Lung microvascular endothelial cell (primary cell): ENCODE measurements around the gene SLC35D3. TPM values are rescaled to one million over a fixed set of nuclear protein-coding genes. Genes with fewer than 3 reads are reported as not detected.
"Not testable (repeated sequence)": the region's sequence is repeated elsewhere in the genome, so short reads cannot be mapped to it uniquely, and the experiment has no call there.

Experiments used
- DNase-seq, 2 donors: peaks; one replicate each; pipeline versions ENCODE4 v3.0.0 to v3.0.0-alpha.2; 2010; ENCODE audit warnings: low read depth in 2 of 2
- total RNA-seq: library from RNA; depleted of rRNA; stranded (reverse); fragments of >200 nt; gene quantifications from 2 replicates; pipeline ENCODE4 v1.2.1, GENCODE V29; 2014

The SLC35D3 gene
- not detected in 2 replicates for total RNA-seq

DNA sequence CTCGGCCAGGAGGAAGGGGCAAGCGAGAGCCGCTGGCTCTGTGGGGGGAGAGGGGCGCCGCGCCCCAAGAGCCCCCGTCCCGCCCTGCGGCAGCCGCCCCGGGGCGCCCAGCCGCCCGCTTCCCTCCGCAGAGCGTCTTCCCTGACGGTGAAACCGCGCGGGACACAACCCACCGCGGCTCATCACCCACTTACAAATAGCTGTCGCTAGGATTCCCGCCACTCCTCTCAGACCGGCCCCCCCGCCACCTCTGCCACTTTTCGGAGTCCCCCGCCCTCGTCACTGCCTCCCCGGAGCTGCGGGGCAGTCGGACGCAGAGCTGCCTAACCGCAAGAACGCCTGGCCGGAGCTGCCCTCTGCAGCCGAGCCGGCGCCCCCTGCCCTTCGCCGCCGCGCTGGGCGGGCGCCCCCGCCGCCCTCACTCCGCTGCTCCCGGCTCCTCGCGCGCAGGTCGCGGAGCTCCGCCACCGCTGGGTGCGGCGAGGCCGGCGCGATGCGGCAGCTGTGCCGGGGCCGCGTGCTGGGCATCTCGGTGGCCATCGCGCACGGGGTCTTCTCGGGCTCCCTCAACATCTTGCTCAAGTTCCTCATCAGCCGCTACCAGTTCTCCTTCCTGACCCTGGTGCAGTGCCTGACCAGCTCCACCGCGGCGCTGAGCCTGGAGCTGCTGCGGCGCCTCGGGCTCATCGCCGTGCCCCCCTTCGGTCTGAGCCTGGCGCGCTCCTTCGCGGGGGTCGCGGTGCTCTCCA is at the start of gene SLC35D3:
Gene SLC35D3 (plus strand): TSS at position 366 of the 749 bp plus-strand sequence. CDS start 128 bp downstream, at position 494.
- DNase-seq, result peak; percentile 27 to 28

- DNase-seq, result peak; percentile 7 to 31
These were observed 48.4 kb upstream of the SLC35D3 start for GRCh38 chr6:136873748-136874147.

GRCh38 chr6:136876469-136876868 is 45.6 kb upstream of the SLC35D3 start:
- not testable (repeated sequence) for DNase-seq

DNA sequence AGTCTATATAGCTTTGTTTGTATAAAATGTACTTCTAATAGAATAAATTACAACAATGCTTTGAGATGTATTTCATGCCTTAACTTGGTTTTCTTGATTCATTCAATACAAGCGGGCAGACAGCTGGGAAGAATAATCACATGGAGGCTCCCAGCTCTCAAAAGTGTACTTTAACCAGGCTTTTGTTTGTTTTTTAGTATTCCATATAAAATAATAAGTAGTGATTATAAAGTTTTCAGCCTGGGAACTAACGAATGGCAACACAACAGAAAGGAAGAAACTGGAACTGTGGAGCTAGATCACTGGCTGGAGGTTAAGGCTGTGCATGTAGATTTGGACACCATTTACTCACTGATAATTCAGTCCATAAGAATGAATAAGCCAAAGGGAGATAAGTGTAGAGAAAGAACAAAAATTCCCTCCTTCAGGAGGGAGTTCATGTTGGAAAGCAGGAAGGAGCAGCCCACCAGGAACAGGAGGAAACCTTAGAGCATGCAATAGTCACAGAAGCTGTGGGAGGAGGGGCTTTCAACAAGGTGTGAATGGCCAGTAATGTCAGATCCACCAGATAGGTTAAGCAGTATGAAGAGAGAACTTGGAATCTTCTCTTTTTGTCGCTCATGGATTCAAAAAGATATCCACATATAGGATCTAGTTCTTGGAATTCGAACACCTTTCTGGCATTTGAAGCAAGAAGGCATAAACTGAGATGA is 41.2 kb upstream of the SLC35D3 start:
- no peak for DNase-seq

DNA sequence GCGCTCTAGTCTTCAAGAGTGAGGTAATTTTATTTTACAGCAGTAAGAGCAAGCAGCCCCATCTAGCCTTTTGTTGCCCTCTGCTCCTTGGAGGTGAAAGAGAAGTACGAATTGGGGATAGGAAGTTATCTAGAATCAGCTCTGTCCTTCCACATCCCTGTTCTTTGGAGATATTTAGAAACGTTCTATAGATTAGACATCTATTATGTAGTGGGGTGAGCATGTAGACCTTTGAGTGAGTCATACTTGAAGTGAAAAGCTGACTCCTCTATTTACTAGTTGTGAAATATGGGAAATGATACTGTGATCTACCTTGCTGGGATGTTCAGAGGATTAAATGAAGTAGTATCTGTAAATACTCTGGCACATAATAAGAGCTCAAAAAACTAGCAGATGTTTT is 36.0 kb upstream of the SLC35D3 start:
- no peak for DNase-seq

DNA sequence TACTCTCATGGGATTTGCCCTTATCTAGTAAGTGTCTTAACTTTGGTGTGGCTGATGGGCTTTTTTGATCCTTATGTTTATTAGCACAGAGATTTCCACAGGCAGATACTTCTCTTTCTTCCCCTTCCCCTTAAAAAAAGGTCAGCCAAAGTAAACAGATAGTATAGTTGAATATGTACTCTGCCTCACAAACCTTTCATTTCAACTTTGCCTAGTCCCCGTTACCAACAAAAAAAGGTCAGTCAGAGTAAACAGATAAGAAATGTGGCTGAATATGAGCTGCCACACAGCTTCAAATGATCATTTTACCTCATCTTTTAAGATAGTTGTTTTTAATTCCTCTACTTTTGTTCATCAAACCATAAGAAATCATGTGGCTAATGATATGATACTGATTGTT is 34.1 kb upstream of the SLC35D3 start:
- no peak for DNase-seq

- DNase-seq, result no peak
These were observed 32.6 kb upstream of the SLC35D3 start for GRCh38 chr6:136889271-136890193.

- no peak for DNase-seq
These were observed 31.8 kb upstream of the SLC35D3 start for GRCh38 chr6:136890194-136890839.

GRCh38 chr6:136890986-136891385 is 31.1 kb upstream of the SLC35D3 start:
- no peak for DNase-seq

DNA sequence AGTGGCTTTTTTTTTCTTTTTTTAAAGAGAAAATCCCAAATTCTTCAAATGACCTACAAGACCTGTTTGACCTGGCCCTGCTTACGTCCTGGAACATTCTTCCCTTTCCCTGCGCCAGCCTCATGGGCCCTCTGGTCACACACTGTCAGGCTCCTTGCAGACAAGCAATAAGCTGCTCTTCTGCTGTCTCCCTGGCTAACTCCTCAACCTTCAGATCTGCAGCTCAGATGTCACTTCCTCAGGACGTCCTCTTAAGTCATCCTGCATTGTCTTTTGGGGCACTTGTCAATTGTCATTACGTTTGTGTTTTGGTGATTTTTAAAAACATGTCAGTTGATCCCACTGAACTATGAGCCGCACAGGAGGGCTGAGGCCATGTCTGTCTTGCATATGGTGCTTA is 28.9 kb upstream of the SLC35D3 start:
- peak in 1 of 2 donors; percentile 58 for DNase-seq

DNA sequence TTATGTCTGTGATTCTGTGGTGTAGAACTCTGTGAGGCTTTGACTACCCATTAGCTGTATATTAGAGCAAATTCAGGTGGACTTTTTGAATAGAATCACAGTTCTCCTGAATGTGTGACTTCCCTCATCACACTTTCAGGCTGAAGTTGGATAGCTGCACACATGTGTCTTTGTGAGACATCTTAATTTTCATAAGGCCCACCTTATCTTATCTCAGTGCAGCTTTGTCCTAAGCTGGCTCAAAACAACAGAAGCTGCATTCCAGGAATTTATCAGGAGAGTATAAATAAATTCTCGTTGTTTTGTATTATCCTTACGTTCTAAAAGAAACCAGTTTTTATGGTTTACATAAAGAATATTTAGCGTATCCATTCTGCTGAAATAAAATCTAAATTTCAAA is 26.2 kb upstream of the SLC35D3 start:
- DNase-seq, result no peak

- no peak for DNase-seq
These were observed 25.0 kb upstream of the SLC35D3 start for GRCh38 chr6:136897071-136897470.

- DNase-seq, result no peak
These were observed 20.8 kb upstream of the SLC35D3 start for GRCh38 chr6:136901212-136901784.

DNA sequence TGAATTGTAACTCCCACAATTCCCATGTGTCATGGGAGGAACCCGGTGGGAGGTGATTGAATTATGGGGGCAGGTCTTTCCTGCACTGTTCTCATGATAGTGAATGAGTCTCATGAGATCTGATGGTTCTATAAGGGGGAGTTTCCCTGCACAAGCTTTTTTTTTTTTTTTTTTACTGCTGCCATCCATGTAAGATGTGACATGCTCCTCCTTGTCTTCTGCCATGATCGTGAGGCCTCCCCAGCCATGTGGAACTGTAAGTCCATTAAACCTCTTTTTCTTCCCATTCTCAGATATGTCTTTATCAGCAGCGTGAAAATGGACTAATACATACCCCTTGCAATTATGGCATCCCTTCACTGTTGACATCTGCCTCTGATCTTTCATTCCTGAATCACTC is 17.6 kb upstream of the SLC35D3 start:
- DNase-seq, result not testable (repeated sequence)

- no peak for DNase-seq
These were observed 7.2 kb upstream of the SLC35D3 start for GRCh38 chr6:136914947-136915346.

DNA sequence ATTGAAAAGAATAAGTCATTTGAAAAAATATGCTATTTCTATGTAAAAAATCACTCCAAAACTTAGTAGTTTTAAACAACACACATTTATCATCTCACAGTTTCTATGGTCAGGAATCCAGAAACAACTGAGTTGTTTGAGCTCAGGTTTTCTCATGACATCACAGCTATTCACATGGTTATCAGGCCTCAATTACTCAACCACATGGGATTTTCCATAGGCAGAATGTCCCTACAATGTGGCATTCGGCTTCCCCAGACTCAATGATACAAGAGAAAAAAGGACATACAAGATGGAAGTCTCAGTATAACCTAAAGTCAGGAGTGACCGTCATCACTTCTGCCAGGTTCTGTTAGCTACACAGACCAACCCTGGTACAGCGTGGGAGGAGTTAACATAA is 3.4 kb upstream of the SLC35D3 start:
- no peak for DNase-seq

- DNase-seq, result peak in 1 of 2 donors; percentile 11
These were observed 1.9 kb upstream of the SLC35D3 start for GRCh38 chr6:136920216-136920615.

- DNase-seq, result peak; percentile 6 to 12
These were observed 1.3 kb upstream of the SLC35D3 start for GRCh38 chr6:136920671-136921380.

GRCh38 chr6:136921381-136921935 is 643 bp upstream of the SLC35D3 start:
- peak; percentile 5 to 13 for DNase-seq

DNA sequence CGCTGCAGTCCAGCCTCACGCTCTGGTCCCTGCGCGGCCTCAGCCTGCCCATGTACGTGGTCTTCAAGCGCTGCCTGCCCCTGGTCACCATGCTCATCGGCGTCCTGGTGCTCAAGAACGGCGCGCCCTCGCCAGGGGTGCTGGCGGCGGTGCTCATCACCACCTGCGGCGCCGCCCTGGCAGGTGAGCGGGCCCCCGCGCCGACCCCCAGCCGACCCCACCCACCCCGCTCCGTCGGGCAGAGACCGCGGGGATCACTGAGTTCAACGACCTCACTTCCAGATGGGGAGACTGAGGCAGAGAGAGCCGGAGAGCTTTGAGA is 545 bp downstream of the SLC35D3 start:
- no peak for DNase-seq
